Gastroesophageal sphincter (tissue), 4 donors: ENCODE data around the gene TMEM108. TPM values are rescaled to one million over a fixed set of nuclear protein-coding genes. Genes with fewer than 3 reads are reported as not detected.

Experiments
- ATAC-seq: fragments of 150-250 bp; one replicate; pipeline ENCODE4 v1.9.1; 2016; ENCODE audit warnings: mild to moderate bottlenecking, moderate library complexity
- H3K27ac ChIP-seq, 4 donors: fragments of 200-600 bp; sonication (generic) in 3 of 4; 1 replicate in 3 of 4; 2 replicates in 1 of 4; pipeline ENCODE4 v1.5.1; 2016 to 2019
- H3K27me3 ChIP-seq: fragments of 200-600 bp; sonication (generic); one replicate; pipeline ENCODE4 v1.5.1; 2019
- H3K36me3 ChIP-seq, 2 donors: fragments of 200-600 bp; sonication (generic); one replicate each; pipeline ENCODE4 v1.5.1; 2019; ENCODE audit warnings: control low read depth in 1 of 2
- H3K4me1 ChIP-seq, 3 donors: fragments of 200-600 bp; sonication (generic); 1 replicate in 2 of 3; 2 replicates in 1 of 3; pipeline ENCODE4 v1.5.1; 2016 to 2019; ENCODE audit warnings: control low read depth in 2 of 3
- H3K4me3 ChIP-seq, 2 donors: fragments of 200-600 bp; sonication (generic); one replicate each; pipeline ENCODE4 v1.5.1; 2019; ENCODE audit warnings: mild to moderate bottlenecking in 1 of 2, moderate library complexity in 1 of 2
- H3K9me3 ChIP-seq, 3 donors: fragments of 200-600 bp; sonication (generic); one replicate each; pipeline ENCODE4 v1.5.1; 2017 to 2019; ENCODE audit warnings: control low read depth in 2 of 3
- EP300 ChIP-seq: sonication (generic); formaldehyde crosslinking; IDR thresholded peaks from one replicate; pipeline ENCODE4 v1.6.1; 2017; ENCODE audit warnings: antibody characterized with exemption, mild to moderate bottlenecking
- POLR2A ChIP-seq, 2 donors: fragments of 450-650 bp; IDR thresholded peaks; one replicate each; pipeline ENCODE4 v1.6.1; 2017; ENCODE audit warnings: antibody characterized with exemption in 2 of 2, mild to moderate bottlenecking in 2 of 2, moderate library complexity in 1 of 2
- POLR2AphosphoS5 ChIP-seq: sonication (generic); formaldehyde crosslinking; IDR thresholded peaks from one replicate; pipeline ENCODE4 v1.6.1; 2017; ENCODE audit warnings: antibody characterized with exemption
- WGBS, 2 donors: methylation state at CpG; one replicate each; pipeline ENCODE4 v1.1.5; 2018; ENCODE audit warnings: low coverage in 1 of 2; 5-methylcytosine and 5-hydroxymethylcytosine counted together
- total RNA-seq, 4 donors: library from RNA; depleted of rRNA; stranded (reverse); fragments of >200 nt; gene quantifications; one replicate each; pipeline ENCODE4 v1.1.0, GENCODE V29; 2016
- TF ChIP-seq, protein P1 (sequence below), 4 experiments: fragments of 200-600 bp in 2 of 4; fragments of 450-650 bp in 2 of 4; sonication (generic) in 1 of 4; IDR thresholded peaks; one replicate each; pipeline ENCODE4 v1.5.1; 2017 to 2019; ENCODE audit warnings: antibody characterized with exemption in 4 of 4, mild to moderate bottlenecking in 2 of 4, moderate library complexity in 2 of 4

The TMEM108 gene
- total RNA-seq, 4 donors from 2014 or later = 2.7 to 7.3 (median 4.1) TPM

DNA sequence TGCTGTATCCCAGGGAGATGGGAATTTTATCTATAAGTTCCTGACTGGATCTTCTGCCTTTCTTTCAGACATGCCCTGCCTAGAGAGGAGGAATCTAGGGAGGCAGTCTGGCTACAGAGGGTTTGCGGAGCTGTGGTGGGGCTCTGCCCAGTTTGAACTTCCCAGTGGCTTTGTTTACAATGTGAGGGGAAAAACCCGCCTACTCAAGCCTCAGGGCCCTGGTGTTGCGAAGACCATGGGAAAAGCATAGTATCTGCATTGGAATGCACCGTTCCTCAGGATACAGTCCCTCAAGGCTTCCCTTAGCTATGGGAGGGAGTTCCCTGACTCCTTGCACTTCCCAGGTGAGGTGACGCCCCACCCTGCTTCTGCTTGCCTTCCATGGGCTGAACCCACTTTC, 168.7 kb downstream of the TMEM108 start:
- Histone ChIP-seq H3K4me1 (peaks cover 0 to 23% (median 0%) of the 10 kb centered on the region in 3 donors), H3K4me3 (no peak overlapping the region), H3K36me3 (no peaks in the 10 kb centered on the region), H3K27ac (no peak overlapping the region), H3K9me3 (peaks cover 0 to 4% (median 0%) of the 10 kb centered on the region in 3 donors), H3K27me3 (no peaks in the 10 kb centered on the region)
- TF ChIP-seq POLR2A (IDR thresholded peaks at IDR 0.05) (no peak), POLR2AphosphoS5 (no peak), EP300 (no peak)
- TF ChIP-seq, protein P1, sequence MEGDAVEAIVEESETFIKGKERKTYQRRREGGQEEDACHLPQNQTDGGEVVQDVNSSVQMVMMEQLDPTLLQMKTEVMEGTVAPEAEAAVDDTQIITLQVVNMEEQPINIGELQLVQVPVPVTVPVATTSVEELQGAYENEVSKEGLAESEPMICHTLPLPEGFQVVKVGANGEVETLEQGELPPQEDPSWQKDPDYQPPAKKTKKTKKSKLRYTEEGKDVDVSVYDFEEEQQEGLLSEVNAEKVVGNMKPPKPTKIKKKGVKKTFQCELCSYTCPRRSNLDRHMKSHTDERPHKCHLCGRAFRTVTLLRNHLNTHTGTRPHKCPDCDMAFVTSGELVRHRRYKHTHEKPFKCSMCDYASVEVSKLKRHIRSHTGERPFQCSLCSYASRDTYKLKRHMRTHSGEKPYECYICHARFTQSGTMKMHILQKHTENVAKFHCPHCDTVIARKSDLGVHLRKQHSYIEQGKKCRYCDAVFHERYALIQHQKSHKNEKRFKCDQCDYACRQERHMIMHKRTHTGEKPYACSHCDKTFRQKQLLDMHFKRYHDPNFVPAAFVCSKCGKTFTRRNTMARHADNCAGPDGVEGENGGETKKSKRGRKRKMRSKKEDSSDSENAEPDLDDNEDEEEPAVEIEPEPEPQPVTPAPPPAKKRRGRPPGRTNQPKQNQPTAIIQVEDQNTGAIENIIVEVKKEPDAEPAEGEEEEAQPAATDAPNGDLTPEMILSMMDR (IDR thresholded peaks at IDR 0.05) = no peak
- no peak for ATAC-seq
- 94% methylated on average over 3 of the region's 5 CpGs; no CpG with 5 or more reads in 1 of the 2 donors for WGBS, 2 donors

DNA sequence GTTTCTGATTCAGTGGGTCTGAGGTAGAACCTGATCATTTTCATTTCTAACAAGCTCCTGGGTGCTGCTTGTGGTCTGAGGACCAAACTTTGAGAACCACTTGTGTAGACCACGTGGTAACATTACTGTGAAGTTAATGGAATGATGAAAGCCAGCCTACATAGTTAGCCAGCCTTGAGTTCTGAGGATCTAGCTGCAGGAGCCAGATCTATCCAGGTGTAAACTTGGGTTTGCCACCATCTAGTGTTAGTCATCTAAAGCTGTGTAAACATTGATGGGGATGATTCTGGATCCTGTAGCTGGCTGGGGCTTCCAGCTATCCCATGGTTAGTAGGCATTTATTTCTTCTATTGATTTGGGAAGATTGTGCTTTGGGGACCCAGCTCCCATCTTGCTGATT, 170.0 kb downstream of the TMEM108 start:
- WGBS, 2 donors = 60 to 89% methylated on average over 1 of the region's 1 CpG
- Histone ChIP-seq H3K27me3 (no peaks in the 10 kb centered on the region), H3K27ac (no peak overlapping the region), H3K4me3 (no peak overlapping the region), H3K4me1 (peaks cover 0 to 25% (median 0%) of the 10 kb centered on the region in 3 donors), H3K9me3 (peaks cover 0 to 4% (median 0%) of the 10 kb centered on the region in 3 donors), H3K36me3 (no peaks in the 10 kb centered on the region)
- no peak for TF ChIP-seq POLR2AphosphoS5
- TF ChIP-seq, protein P1 (IDR thresholded peaks at IDR 0.05) = no peak
- TF ChIP-seq POLR2A (IDR thresholded peaks at IDR 0.05) = no peak
- no peak for TF ChIP-seq EP300
- ATAC-seq = no peak

DNA sequence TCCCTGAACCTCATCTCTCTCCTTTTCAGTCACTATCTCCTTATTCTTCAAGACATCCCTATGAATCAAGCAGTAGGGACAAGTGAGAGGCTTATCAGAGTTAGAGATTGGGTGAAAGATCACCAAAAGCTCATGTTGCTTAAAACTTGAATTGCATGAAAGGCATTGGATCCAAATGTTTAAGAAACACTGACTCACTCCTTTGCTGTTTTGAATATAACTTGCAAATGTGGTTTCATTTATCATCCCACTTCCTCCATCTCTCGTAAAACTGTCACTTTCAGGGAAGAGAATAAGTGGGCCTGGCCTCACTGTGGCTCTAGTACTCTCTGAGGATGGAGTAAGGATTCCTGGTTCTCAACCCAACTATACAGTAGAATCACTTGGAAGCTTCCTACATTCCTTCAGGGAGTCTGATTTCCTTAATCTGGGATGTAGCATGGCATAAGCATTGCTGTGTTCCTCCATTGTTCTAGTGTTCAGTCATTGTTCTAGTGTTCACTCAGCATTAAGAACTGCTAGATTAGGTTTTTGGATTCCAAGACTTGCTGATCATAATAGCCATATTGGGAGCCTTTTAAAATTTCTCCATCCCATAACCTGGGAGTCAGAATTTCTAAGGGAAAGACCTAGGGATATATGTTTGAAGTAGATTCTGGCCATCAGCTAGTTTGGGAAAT, 171.8 kb downstream of the TMEM108 start:
- Histone ChIP-seq H3K27ac (no peak overlapping the region), H3K4me3 (no peak overlapping the region), H3K9me3 (no peaks in the 10 kb centered on the region), H3K27me3 (no peaks in the 10 kb centered on the region), H3K4me1 (peaks cover 0 to 25% (median 0%) of the 10 kb centered on the region in 3 donors), H3K36me3 (no peaks in the 10 kb centered on the region)
- no peak for TF ChIP-seq POLR2AphosphoS5
- no peak for TF ChIP-seq POLR2A (IDR thresholded peaks at IDR 0.05)
- no peak for TF ChIP-seq EP300
- TF ChIP-seq, protein P1 (IDR thresholded peaks at IDR 0.05) = no peak
- WGBS, 2 donors = 33 to 67% methylated on average over 1 of the region's 1 CpG
- no peak for ATAC-seq

DNA sequence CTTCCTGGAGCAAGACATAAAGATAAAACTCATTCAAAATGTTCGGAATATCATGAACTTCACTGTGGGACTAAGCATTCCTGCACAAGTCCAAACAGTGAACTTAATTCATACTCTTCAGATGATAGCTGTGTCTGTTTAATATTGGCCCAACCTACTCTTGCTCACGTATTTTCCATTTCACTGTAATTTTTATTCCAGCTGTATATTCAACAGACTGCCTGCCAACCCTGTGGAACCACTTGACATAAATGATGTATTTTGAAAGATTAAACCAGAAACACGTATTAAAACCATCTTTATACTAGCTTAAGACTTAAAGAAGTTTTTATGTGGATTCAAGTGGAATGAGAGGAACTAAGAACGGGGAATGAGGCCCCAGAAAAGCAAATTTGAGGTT, 172.5 kb downstream of the TMEM108 start:
- WGBS, 2 donors = 21 to 24% methylated on average over 3 to 4 of the region's 4 CpGs
- H3K27me3 ChIP-seq = no peaks in the 10 kb centered on the region
- H3K9me3 ChIP-seq = no peaks in the 10 kb centered on the region
- H3K27ac ChIP-seq = peak overlapping the region in 1 of 4 donors; percentile 41
- peaks cover 0 to 25% (median 0%) of the 10 kb centered on the region in 3 donors for H3K4me1 ChIP-seq
- no peak for ATAC-seq
- TF ChIP-seq, protein P1 (IDR thresholded peaks at IDR 0.05) = no peak
- TF ChIP-seq EP300 (no peak), POLR2A (IDR thresholded peaks at IDR 0.05) (no peak), POLR2AphosphoS5 (no peak)
- H3K4me3 ChIP-seq = no peak overlapping the region
- no peaks in the 10 kb centered on the region for H3K36me3 ChIP-seq

DNA sequence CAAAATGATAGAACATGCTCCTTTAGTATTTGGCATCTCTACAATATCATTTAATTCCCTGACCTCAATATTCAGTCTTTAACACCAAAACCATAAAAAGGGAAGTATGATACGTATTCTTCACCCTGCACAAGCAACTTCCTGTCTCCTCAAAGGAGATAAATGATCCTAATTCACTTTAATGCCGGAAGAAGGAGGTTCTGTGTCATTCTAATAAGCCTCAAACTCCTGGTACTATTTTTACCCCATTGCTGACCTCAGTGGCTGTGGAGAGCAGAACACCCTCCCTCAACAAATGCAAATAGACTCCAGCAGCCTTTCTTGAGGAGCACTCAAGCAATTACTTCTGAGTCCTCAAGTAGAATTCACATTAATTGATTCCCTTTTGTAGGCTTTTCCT, 173.3 kb downstream of the TMEM108 start:
- no peak for ATAC-seq
- Histone ChIP-seq H3K4me1 (peaks cover 0 to 25% (median 0%) of the 10 kb centered on the region in 3 donors), H3K4me3 (no peak overlapping the region), H3K27me3 (no peaks in the 10 kb centered on the region), H3K36me3 (no peaks in the 10 kb centered on the region), H3K27ac (peak overlapping the region in 1 of 4 donors; percentile 41), H3K9me3 (no peaks in the 10 kb centered on the region)
- 8 to 19% methylated on average over 2 of the region's 2 CpGs for whole genome bisulfite sequencing, 2 donors
- TF ChIP-seq POLR2AphosphoS5 (no peak), POLR2A (IDR thresholded peaks at IDR 0.05) (no peak), EP300 (no peak)
